Liver (tissue), 3 donors: Measurements from ENCODE around the gene ZP4.

Experiments used
- CTCF ChIP-seq: fragments of 150-350 bp; IDR thresholded peaks from 2 replicates; pipeline ENCODE4 v1.5.1; 2017; ENCODE audit warnings: improper control_type of control experiment, low read depth, low read length; ENCODE audit not compliant: missing input control
- EGR1 ChIP-seq, 2 donors: IDR thresholded peaks; 2 replicates each; pipeline ENCODE4 v1.6.1; 2016 to 2018; ENCODE audit warnings: antibody characterized with exemption in 2 of 2, low read depth in 2 of 2
- GABPA ChIP-seq, 2 donors: IDR thresholded peaks in 1 of 2; conservative IDR thresholded peaks in 1 of 2; 2 replicates each; pipeline ENCODE4 v1.6.1; 2016; ENCODE audit warnings: antibody characterized with exemption in 2 of 2, mild to moderate bottlenecking in 1 of 2, moderate library complexity in 1 of 2
- HNF4A ChIP-seq, 2 donors: conservative IDR thresholded peaks; 2 replicates each; pipeline ENCODE4 v1.6.1; 2016; ENCODE audit warnings: antibody characterized with exemption in 2 of 2, mild to moderate bottlenecking in 2 of 2
- JUND ChIP-seq, 2 donors: IDR thresholded peaks; 2 replicates each; pipeline ENCODE4 v1.6.1; 2016; ENCODE audit warnings: antibody characterized with exemption in 2 of 2
- MAX ChIP-seq: IDR thresholded peaks from 2 replicates; pipeline ENCODE4 v1.6.1; 2016; ENCODE audit warnings: antibody characterized with exemption
- RAD21 ChIP-seq, 2 donors: IDR thresholded peaks; 2 replicates each; pipeline ENCODE4 v1.6.1; 2016; ENCODE audit warnings: antibody characterized with exemption in 2 of 2, mild to moderate bottlenecking in 2 of 2
- REST ChIP-seq: IDR thresholded peaks from 2 replicates; pipeline ENCODE4 v1.6.1; 2016; ENCODE audit warnings: antibody characterized with exemption, mild to moderate bottlenecking
- SP1 ChIP-seq: IDR thresholded peaks from 2 replicates; pipeline ENCODE4 v1.6.1; 2018; ENCODE audit warnings: antibody characterized with exemption, mild to moderate bottlenecking
- donor health status: healthy.
- donor health status: healthy.

- TF ChIP-seq CTCF, result no peak
- no peak for TF ChIP-seq RAD21 (IDR thresholded peaks at IDR 0.05)
- TF ChIP-seq SP1, result no peak
- TF ChIP-seq REST, result no peak
- no peak for TF ChIP-seq GABPA (IDR thresholded peaks at IDR 0.05 in 1 of 2, conservative IDR thresholded peaks at IDR 0.05 in 1 of 2)
- no peak for TF ChIP-seq MAX
- TF ChIP-seq EGR1 (IDR thresholded peaks at IDR 0.05; ENCODE audit: low read depth in 2 of 2), result no peak
- no peak for TF ChIP-seq JUND (IDR thresholded peaks at IDR 0.05)
- TF ChIP-seq HNF4A (conservative IDR thresholded peaks at IDR 0.05), result no peak
Measured at GRCh38 chr1:237938068-237938467, 47.3 kb upstream of the ZP4 start.
